ENCODE results near the gene RARRES2. TPM values are rescaled to one million over a fixed set of nuclear protein-coding genes. Genes with fewer than 3 reads are reported as not detected.

RARRES2 gene
- total RNA-seq, 1 experiment from 2014 or later: 2.1 TPM

DNA sequence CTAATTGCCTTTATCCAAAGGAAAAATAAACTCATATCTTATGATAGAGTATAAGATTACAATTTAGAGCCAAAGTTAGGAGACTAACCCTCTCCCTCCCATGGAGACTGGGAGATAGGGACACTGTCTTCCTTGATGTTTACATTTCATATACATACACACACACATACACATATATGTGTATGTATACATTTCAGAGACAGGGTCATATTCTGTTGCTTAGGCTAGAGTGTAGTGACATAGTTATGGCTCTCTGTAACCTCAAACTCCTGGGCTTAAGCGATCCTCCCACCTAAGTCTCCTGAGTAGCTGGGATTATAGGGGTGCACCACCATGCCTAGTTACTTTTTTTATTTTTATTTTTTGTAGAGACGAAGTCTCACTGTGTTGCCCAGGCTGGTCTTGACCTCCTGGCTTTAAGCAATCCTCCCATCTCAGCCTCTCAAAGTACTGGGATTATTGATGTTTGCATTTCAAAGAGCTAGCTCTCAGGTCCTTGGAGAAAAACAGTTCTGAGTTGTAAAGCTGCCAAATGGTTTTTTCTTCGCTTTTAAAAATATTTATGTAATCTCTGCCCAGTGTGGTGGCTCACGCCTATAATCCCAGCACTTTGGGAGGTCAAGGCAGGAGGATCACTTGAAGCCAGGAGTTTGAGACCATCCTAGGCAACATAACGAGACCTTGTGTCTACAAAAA lies 19.1 kb upstream of the RARRES2 start:
- Histone ChIP-seq H3K4me3 (replicated peaks in 1 of 2; ENCODE audit: low read depth in 1 of 2, low read length in 2 of 2) (no peak overlapping the region), H4K20me1 (ENCODE audit: insufficient read depth) (no peaks in the 10 kb centered on the region), H3K9me2 (ENCODE audit: insufficient read depth) (no peaks in the 10 kb centered on the region), H3K79me2 (ENCODE audit: insufficient read depth, low read length) (no peaks in the 10 kb centered on the region), H3K4me1 (ENCODE audit: control insufficient read depth in 1 of 2, insufficient read depth in 2 of 2, low read length in 2 of 2) (peaks cover 0 to 12% of the 10 kb centered on the region in 2 experiments; a peak in 2 of 4 replicates), H3K36me3 (ENCODE audit: control insufficient read depth in 1 of 2, insufficient read depth in 2 of 2, low read length in 2 of 2) (no peaks in the 10 kb centered on the region), H3K27me3 (ENCODE audit: insufficient read depth, low read length) (no peaks in the 10 kb centered on the region), H3K4me2 (ENCODE audit: low read length) (no peak overlapping the region), H2AFZ (ENCODE audit: low read depth, low read length, poor library complexity, severe bottlenecking) (no peak overlapping the region), H3K9ac (ENCODE audit: low read length) (no peak overlapping the region), H3K27ac (ENCODE audit: low read depth, low read length) (no peak overlapping the region), H3K9me3 (ENCODE audit: control insufficient read depth in 1 of 2, insufficient read depth in 1 of 2, low read depth in 1 of 2, low read length in 2 of 2) (no peaks in the 10 kb centered on the region)
- BruUV-seq (replicated peaks): no TSS peak
- ChIA-PET RAD21 (ENCODE audit: low non-redundant PET in 1 of 2, low total read pairs in 2 of 2, uncharacterized antibody in 2 of 2, unreplicated experiment in 2 of 2) (no interaction called here), POLR2A (no interaction called here), CTCF (no interaction called here)
- intact Hi-C loops (cut with micrococcal nuclease): loop anchor here (10.0 kb wide), 1 partner anchor 56 kb away; no protein-coding TSS in a partner anchor
- no peak for TF ChIP-seq CEBPB (IDR thresholded peaks at IDR 0.05; ENCODE audit: low read depth)
- no peak for TF ChIP-seq YY1 (IDR thresholded peaks at IDR 0.05; ENCODE audit: extremely low read depth, insufficient replicate concordance, low read depth, low read length)
- TF ChIP-seq, protein P1, sequence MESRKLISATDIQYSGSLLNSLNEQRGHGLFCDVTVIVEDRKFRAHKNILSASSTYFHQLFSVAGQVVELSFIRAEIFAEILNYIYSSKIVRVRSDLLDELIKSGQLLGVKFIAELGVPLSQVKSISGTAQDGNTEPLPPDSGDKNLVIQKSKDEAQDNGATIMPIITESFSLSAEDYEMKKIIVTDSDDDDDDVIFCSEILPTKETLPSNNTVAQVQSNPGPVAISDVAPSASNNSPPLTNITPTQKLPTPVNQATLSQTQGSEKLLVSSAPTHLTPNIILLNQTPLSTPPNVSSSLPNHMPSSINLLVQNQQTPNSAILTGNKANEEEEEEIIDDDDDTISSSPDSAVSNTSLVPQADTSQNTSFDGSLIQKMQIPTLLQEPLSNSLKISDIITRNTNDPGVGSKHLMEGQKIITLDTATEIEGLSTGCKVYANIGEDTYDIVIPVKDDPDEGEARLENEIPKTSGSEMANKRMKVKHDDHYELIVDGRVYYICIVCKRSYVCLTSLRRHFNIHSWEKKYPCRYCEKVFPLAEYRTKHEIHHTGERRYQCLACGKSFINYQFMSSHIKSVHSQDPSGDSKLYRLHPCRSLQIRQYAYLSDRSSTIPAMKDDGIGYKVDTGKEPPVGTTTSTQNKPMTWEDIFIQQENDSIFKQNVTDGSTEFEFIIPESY (IDR thresholded peaks at IDR 0.05; ENCODE audit: extremely low read depth, insufficient replicate concordance, low read length): no peak
- TF ChIP-seq CBX3 (IDR thresholded peaks at IDR 0.05; ENCODE audit: low read depth): no peak
- no peak for TF ChIP-seq EZH2phosphoT487 (IDR thresholded peaks at IDR 0.05; ENCODE audit: borderline replicate concordance)
- no peak for TF ChIP-seq FOSL1 (IDR thresholded peaks at IDR 0.05; ENCODE audit: low read depth)
- no peak for TF ChIP-seq RAD21 (IDR thresholded peaks at IDR 0.05; ENCODE audit: low read depth)
- ATAC-seq (no peak), DNase-seq (ENCODE audit: low read depth, low spot score) (no peak)

Measured in HCT116 (cell line).